Measurements from ENCODE around the gene TTC38. TPM values are rescaled to one million over a fixed set of nuclear protein-coding genes. Genes with fewer than 3 reads are reported as not detected.

TTC38 gene
- total RNA-seq, 1 donor from 2014 or later = 13.6 TPM

- intact Hi-C loops (cut with micrococcal nuclease) = no loop called here
These were observed 55.4 kb downstream of the TTC38 start for GRCh38 chr22:46323162-46323561.

GRCh38 chr22:46326066-46326680, 58.4 kb downstream of the TTC38 start:
- intact Hi-C loops (cut with micrococcal nuclease) = no loop called here

GRCh38 chr22:46327691-46328465, 60.1 kb downstream of the TTC38 start:
- intact Hi-C loops (cut with micrococcal nuclease) = no loop called here

GRCh38 chr22:46328797-46329196, 61.0 kb downstream of the TTC38 start:
- intact Hi-C loops (cut with micrococcal nuclease) = no loop called here

- intact Hi-C loops (cut with micrococcal nuclease) = no loop called here
These were observed 61.8 kb downstream of the TTC38 start for GRCh38 chr22:46329616-46330015.

GRCh38 chr22:46330426-46330825, 62.6 kb downstream of the TTC38 start:
- intact Hi-C loops (cut with micrococcal nuclease) = no loop called here

- intact Hi-C loops (cut with micrococcal nuclease) = no loop called here
These were observed 63.7 kb downstream of the TTC38 start for GRCh38 chr22:46331496-46331895.

GRCh38 chr22:46335201-46336118, 67.7 kb downstream of the TTC38 start, which contains the start of gene TRMU:
Gene TRMU, plus strand, starts transcription at chr22:46335714. Its CDS starts 51 bp downstream, at chr22:46335765.
- intact Hi-C loops (cut with micrococcal nuclease) = loop anchor here (1.0 kb wide), 1 partner anchor 39 kb away; the partner anchor contains the start of gene GTSE1

- intact Hi-C loops (cut with micrococcal nuclease) = no loop called here
These were observed 68.6 kb downstream of the TTC38 start for GRCh38 chr22:46336119-46337078.

- intact Hi-C loops (cut with micrococcal nuclease) = no loop called here
These were observed 70.1 kb downstream of the TTC38 start for GRCh38 chr22:46337870-46338269.

- intact Hi-C loops (cut with micrococcal nuclease) = no loop called here
These were observed 70.8 kb downstream of the TTC38 start for GRCh38 chr22:46338636-46339035.

- intact Hi-C loops (cut with micrococcal nuclease) = no loop called here
These were observed 72.1 kb downstream of the TTC38 start for GRCh38 chr22:46339956-46340355.

GRCh38 chr22:46340676-46341075, 72.9 kb downstream of the TTC38 start:
- intact Hi-C loops (cut with micrococcal nuclease) = no loop called here

Other genes starting within 250 kb of the TTC38 start
- gene PPARA, start 117.5 kb upstream of the TTC38 start, total RNA-seq = 9.0 and 9.1 TPM in 2 replicates
- 6.3 and 8.6 TPM in 2 replicates for gene CDPF1, start 17.7 kb upstream of the TTC38 start, total RNA-seq
- not detected in 2 replicates for gene PKDREJ, start 4.7 kb upstream of the TTC38 start, total RNA-seq
- 74.1 and 74.4 TPM in 2 replicates for gene GTSE1, start 28.9 kb downstream of the TTC38 start, total RNA-seq
- 65.2 and 69.8 TPM in 2 replicates for gene TRMU, start 67.7 kb downstream of the TTC38 start, total RNA-seq

Data from T-helper 2 cell treated with Interferon-gamma antibody and Interleukin-4, amounts not matched to agents 100 ng/mL and 5 ng/mL, for 36 hours (primary cell).